ENCODE measurements around the gene CSKMT.
"Not testable (repeated sequence)": the region's sequence is repeated elsewhere in the genome, so short reads cannot be mapped to it uniquely, and the experiment has no call there.

Gene CSKMT, protein sequence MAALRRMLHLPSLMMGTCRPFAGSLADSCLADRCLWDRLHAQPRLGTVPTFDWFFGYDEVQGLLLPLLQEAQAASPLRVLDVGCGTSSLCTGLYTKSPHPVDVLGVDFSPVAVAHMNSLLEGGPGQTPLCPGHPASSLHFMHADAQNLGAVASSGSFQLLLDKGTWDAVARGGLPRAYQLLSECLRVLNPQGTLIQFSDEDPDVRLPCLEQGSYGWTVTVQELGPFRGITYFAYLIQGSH

DNA sequence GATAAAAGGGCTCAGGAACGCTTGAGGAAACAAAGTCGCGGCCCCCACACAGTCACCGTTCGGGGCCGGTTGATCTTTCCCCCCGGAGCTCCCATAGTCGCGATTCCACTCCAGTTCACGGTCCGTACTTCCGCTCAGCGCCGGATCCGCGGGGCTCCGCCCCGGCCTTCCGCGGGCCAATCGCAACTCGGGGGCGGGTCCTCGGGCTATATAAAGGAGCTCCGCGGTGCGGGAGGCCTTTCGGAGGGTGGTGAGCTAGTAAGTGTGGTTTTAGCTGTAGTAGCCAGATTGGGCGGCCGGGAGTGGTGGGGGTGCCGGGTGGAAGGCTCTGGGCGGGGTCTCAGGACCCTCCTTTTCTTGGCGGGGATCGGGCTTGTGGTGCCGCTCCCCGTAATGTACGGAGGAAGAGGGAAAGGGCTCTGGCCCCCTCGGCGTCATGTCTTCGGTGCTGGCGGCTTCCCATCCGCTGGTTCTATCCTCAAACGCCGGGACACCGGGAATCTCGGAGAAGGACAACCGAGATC, at the start of gene CSKMT, which contains the start of gene C11orf98:
CSKMT (plus strand) TSS at position 238 of the 524 bp plus-strand sequence. CDS start 568 bp downstream, outside the sequence.
C11orf98 (minus strand) TSS at position 136 of the 524 bp plus-strand sequence; CDS start at position 95, 41 bp downstream.
- DNase-seq, result peak; percentile 98

DNA sequence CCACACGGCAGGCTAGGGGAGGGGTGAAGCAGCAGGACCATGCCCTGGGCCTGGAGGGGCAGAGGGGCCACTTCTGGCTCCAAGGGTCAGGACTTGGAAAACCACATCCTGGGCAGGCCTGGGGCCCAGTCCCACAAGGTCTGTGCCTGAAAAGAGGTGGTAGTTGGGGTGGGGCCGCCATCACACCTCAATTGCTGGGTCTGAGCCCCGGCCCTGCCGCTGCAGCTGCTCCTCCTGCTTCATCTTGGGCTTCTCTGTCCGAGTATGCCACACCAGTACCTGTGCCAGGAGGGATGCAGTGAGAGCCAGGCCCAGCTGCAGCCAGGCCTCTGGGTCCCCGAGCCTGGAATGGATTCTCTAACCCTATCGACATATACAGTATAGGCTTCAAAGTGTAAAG, 49.6 kb upstream of the CSKMT start:
- no peak for DNase-seq

DNA sequence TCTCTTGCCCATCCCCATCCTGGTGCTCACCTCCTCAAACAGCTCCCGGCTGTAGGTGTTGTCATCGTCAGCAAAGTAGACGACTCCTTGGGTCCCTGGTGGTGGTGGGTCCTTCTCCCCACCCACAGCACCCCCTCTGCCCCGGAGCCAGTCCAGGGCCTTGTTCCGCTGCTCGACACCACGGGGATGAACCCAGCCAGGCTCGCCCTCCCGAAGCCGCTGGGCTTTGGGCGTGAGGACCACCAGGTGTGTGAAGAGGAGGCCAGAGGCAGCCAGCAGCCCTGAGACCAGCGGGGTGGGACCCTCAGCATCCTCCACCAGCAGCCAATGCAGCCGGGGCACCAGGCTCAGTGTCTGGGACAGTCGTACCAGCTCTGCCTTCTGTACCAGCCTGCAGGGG, 48.2 kb upstream of the CSKMT start:
- not testable (repeated sequence) for DNase-seq

DNA sequence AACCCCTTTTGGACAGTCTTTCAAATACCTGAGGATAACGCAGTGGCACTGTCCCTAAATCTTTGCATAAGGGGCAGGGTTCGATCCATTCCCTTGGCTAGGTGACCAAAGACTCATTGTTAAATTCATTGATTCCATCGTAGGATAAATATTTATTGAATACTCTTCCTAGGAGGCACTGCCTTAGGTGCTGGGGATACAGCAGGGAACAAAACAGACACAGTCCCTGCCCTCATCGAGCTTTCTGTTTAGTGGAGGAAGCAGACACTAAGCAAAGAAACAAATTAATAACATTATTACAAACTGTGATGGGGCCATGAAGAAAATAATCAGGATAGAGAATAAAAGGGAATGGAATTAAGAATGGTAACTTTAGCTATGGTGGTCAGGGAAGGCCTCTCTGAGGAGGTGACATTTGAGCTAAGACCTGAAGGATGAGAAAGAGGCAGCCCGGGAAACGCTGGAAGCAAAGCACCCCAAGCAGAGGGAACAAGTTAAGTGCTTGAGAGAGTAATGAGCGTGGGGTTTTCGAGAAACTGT, 44.0 kb upstream of the CSKMT start:
- no peak for DNase-seq

DNA sequence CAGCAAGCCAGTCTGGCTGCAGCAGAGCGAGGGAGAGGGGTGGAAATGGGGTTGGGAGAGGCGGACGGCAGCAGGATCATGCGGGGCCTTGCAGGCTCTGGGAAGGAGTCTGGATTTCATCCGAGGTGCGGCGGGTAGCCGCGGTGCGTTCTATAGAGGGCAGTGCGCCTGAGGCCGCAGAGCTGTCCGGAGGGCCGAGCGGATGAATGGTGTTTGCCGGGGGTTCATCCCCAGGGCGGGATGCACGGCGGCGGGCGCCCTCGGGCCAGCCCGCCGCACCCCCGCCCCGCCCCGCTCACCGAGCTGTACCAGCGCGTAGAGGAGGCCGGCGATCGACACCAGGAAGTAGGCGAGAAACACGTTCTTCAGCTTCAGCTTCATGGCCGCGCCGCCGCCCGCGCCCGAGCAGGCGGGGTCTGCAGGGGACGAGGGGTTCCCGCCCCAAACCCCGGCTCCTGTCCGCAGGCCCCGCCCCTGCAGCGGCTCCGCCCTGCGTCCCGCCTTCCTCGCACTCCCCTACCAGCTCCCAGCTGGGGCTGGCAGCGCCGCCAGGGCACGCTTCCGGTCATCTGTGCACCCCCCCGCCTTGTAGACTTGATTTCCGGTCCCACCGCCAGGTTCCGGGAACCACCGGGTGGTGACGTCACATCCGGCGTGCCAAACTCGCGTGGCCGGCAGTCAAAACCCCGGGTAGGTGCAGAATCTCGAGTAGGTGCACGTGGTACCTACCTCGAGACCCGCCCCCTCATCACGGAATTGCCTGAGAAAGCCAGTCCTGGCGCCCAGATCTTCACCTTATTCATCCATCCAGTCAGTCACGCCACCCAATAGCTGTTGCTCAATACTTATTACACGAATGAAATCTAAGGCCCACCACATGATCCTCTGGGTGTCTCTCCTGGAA, 43.3 kb upstream of the CSKMT start, which contains the start of gene B3GAT3:
B3GAT3 (minus strand) TSS at position 420 of the 904 bp plus-strand sequence; CDS start at position 381, 39 bp downstream.
- DNase-seq, result peak; percentile 99

DNA sequence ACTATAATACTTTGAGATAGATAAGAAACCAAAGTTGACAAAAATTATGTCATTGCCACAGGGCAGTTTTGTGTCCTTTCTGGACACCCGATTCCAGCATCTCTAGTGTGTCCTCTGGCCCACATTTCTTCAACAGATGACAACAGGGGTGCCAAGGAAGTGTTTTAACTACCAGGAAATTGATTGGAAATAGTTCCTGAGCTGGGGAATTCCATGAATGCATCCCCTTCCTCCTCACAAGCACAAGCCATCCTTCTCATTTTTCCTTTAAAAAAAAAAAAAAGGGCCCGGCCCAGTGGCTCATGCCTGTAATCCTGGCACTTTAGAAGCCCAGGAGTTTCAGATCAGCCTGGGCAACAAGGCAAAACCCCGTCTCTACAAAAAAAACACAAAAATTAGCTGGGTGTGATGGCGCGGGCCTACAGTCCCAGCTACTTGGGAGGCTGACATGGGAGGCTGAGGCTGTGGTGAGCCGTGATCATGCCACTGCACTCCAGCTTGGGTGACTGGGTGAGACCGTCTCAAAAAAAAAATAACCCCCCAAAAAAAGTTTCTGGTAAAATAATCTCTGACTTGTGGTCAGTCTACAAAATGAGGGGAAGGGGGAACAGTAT, 42.5 kb upstream of the CSKMT start:
- no peak for DNase-seq

DNA sequence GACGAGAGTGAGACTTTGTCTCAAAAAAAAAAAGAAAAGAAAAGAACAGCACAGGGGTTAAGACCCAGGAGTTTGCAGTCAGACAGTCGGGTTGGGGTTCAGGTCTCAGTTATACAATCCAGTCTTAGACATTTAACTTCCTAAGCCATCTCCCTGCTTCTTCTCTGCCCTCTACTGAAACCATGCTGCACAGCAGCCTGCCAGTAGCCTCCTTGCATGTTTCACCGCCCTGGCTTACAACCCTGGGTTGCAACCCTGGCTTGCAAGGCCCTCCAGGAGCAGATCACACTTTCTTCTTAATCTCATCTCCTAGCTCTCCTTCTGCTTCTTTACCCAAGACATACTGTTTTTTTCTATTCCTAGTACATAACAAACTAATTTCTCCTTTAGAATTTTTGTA, 37.4 kb upstream of the CSKMT start:
- no peak for DNase-seq

DNA sequence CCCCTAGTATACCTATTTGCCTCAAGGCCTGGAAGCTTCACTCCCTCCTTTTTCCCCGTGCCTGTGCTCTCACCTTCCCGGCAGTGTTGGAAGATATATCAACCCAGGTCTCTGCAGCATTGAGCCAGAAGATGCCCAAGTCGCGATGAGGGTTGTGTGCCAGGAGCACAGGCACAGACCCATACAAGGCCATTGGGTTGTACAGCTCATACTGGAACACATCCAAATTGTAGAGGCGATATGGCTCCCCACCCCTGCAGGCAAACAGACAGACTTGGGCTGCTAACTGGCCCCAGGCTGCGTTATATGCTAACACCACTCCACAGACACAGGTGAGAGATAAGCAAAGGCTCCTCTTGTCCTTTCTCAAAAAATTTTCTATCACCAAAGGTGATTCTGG, 32.6 kb upstream of the CSKMT start:
- no peak for DNase-seq

DNA sequence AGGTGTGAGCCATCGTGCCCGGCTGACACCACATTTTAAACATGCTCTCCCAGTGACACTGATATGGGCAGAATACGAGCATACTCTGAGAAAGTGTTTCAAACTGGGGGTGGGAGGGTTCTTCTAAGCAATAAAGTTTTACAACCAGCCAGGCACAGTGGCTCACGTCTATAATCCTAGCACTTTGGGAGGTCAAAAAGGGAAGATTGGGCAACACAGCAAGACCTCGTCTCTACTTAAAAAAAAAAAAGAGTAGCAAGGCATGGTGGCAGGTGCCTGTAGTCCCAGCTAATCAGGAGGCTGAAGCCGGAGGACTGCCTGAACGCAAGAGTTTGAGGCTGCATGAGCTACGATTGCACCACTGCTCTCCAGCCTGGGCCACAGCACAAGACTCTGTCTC, 20.9 kb upstream of the CSKMT start:
- no peak for DNase-seq

DNA sequence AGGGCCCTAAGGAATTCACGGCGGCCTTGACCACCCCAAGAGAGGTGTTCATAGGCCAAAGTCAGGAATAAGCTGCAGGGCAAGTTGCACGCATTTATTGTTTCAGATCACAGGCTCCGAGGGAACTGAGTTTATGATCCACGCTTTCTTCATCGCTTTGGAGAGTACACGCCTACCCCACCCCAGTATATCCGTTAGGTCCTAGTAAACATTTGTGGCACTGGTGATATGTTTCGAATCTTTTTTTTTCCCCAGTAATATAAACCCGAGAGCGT, 19.5 kb upstream of the CSKMT start:
- no peak for DNase-seq

DNA sequence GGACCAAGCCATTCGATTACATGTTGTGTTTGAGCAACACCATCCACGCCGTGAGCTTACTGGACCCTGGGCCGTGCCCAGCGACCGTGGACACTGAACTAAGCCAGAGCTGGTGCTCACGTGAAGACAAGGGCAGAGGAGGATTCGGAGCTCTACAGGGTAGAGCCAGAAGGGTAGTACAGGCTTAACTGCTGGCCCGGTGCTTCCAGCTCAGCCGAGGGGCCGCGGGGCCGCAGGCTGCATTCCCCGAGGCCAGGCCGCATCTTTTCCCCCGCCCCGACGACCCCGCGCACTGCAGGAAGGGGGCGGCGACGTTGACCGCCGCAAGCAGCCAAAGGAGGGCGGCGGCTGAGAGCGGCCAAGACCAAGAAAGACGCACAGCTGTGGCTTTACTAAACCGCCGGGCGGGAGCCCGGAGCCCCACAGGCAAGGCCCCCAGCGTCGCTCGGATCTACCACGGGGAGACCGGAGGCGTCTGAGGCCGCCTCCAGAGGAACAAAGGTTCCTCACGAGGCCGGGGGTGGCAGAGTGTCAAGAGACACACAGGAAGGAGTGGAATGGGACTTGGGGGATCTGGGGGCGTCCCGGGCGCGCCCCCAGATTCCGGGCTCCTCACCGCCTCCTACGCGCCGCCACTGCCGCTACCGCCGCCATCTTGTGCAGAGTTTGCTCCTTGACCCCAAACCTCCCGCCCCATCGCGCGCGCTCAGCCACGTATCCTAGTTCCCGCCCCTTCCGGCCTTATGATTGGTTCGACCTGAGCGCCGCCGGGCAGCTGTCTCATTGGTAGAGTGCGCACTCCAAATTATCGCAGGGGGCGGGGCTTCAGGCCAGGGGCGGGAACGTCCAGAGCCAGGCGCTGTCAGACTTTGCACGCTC, 18.9 kb upstream of the CSKMT start, which contains the start of gene GANAB:
GANAB (minus strand) TSS at position 668 of the 879 bp plus-strand sequence; CDS start at position 654, 14 bp downstream.
- peak; percentile 99 for DNase-seq

DNA sequence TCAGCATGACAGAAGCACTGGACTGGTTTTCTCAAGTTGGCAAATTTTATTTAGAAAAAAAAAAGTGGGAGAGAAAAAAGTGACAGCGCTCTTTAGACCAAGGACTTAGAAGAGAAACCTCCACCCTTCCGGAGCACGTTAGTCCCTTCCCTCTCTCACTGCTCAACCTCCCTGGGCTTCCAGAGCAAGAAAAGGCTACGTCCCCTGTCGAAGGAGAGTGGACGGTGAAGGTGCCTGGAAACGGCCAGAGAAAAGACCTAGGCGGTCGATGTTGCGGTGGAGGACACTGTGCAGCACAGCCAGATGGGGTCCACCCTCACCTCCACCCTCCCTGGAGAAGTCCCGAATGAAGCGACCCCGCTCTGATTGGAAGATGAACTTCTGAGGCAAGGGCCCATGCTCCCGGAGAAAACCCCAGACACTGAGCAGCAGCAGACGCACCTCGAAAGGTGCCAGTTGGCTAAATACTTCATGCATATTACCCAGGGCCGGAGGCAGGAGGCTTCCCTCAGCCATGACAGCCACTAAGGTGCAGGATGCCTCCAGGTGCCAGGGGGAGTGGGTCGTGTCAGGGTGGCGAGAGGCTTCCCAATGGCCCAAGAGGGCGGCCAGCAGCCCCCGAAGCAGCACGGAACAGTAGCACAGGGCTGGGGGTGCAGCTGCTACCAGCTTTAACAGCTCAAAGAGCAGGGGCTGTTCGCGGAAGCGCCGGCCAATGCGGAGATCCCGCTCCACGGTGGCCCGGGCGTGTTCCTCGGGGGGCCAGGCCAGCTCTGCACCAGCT, 18.1 kb upstream of the CSKMT start:
- no peak for DNase-seq

DNA sequence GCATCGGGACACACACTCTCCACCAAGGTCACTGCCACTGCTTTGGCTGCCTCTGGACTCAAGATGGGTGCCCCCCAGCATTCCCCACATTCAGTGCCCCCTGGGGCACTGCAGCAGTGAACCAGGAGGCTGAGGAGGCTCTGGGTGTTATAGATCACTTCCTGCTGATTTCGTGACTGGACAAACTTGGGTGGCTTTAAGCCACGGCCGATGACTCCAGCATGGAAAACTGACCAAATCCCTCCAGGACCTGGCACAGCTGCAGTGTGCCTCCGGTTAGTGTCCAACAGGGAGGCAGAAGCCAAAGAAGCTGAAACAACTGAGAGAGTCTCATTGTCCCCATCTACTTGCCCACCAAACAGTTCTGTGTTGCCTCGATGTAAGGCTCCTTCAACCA, 17.5 kb upstream of the CSKMT start:
- DNase-seq, result no peak

DNA sequence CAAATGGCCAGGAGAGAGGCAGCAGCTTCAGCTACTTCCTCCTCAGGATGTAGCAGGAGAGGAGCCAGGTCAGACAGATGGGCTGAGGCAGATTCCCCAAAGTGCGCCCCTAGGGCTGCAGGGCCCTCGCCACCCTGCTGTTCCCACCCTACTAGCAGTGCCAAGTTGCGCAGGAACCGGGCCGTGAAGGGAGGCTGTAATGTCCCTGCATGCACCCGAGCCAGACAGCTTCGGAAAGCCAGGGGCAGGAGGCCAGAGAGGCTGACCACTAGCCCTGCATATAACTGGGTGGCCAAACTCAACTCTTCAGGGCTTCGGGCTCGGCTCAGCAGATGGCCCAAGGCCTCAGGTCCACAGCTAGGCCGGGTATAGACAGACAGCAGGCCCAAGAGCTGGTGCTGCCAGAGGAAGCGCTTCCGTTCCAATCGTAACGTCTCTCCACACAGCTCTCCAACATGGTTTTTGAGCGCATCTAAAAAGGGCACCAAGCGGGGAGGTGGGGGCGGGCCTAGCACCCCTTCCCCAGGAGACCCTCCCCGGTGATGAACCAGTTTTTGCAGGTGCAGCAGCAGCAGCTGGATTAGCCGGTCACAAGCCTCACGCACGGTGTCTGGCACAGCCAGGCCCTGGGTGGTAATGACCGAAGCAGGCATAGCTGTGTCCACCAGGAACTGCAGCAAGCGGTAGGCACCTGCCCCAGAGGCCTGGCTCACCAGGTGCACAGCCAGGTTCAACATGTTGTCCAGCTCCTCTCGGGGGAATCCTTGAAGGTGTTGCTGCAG, 16.7 kb upstream of the CSKMT start:
- DNase-seq, result no peak

DNA sequence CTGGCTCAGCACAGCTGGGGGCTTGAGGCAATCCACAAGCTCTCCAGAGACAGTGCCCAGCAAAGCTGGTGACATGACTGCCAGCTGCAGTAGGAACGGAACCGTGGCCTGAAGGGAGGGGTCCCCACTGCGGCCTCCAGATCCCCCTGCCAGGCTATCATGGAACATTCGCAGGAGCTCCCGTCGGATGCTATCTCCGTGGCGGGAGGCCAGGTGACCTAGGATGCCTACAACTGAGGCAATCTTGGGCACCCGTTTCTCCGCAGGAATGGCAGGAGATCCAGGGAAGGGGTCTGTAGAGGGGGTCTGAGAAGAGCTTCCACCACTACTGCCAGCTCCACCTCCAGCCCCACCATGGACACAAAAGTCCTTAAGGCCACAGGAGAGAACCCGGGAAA, 16.1 kb upstream of the CSKMT start:
- no peak for DNase-seq

DNA sequence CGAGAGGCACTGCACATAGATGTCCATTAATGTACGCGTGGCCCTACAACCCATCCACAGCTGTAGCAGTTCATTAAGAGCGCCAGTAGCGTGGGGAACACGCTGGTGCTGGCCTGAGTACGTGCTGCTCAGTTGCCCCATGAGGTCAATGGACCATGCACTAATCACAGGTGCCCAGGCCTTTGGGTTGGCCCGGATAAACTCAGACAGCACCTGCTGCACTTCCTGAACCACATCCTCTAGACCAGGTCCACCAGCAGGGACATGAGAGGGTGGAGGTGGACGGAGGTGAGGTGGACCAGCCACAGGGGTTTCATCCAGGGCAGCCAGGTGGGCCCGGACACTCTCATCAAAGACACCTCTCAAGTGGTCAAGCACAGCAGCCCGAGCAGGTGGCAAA, 15.6 kb upstream of the CSKMT start:
- no peak for DNase-seq

DNA sequence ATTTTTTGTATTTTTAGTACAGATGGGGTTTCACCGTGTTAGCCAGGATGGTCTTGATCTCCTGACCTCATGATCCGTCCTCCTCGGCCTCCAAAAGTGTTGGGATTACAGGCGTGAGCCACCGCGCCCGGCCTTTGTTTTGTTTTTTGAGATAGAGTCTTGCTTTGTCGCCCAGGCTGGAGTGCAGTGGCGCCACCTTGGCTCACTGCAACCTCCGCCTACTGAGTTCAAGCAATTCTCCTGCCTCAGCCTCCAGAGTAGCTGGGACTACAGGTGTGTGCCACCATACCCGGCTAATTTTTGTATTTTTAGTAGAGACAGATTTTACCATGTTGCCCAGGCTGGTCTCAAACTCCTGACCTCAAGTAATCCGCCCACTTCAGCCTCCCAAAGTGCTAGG, 14.8 kb upstream of the CSKMT start:
- not testable (repeated sequence) for DNase-seq

DNA sequence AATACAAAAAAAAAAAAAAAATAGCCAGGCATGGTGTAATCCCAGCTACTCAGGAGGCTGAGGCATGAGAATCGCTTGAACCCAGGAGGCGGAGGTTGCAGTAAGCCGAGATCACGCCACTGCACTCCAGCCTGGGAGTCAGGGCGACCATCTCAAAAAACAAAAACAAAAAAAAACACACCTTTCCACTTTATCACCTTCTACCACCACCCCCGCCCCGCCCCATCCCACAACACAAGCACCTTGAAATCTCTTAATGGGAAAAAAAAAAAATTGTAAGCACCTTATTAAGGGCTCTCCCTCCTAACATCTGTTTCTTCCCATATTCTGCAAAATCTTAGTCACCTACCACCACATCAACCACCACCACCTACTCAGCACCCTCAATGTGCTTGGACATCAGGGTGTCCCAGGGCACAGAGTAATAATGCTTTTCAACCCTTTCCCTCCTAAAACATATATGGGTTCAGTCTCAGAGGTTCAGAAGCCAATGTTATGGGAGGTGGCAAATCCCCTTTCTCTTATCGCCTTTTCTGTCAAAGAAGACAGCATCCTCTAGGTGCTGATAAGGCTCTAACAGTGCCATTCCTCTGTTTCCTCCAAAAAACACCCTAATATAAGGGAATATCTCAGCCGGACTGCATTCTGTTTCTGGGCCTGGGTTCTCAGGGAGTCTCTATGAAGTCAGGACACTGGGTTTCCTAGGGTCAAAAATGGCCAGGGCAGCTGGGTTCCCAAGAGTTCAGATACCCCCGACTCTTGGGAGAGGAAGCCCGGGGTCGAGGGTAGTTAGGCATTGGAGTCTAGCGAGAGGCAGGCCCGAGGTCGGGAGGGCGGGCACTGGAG, 12.7 kb upstream of the CSKMT start:
- DNase-seq, result no peak

DNA sequence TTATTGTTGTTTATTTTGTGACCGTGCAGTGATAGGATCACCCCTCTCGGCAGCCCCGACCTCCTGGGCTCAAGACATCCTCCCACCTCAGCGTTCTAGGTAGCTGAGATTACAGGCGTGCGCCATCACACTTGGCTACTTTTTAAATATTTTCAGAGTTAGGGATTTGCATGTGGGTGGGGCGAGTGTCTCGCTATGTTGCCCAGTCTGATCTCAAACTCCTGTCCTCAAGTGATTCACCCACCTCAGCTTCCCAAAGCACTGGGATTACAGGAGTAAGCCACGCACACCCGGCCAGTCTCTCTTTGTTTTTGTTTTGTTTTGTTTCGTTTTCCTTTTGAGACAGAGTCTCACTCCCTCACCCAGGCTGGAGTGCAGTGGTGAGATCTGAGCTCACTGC, 10.8 kb upstream of the CSKMT start:
- DNase-seq, result no peak

Measured in NCI-H1092 treated with DMSO at 0.1 percent for 48 hours (cell line).